Upper lobe of left lung (tissue), 4 donors: ENCODE measurements around the gene OR4C3.

ENCODE experiments used
- POLR2A ChIP-seq, 4 donors: fragments of 450-650 bp; IDR thresholded peaks; one replicate each; pipeline ENCODE4 v1.5.1; 2016 to 2017; ENCODE audit warnings: antibody characterized with exemption in 4 of 4, mild to moderate bottlenecking in 2 of 4
- POLR2AphosphoS5 ChIP-seq, 2 donors: sonication (generic); formaldehyde crosslinking; IDR thresholded peaks; one replicate each; pipeline ENCODE4 v1.5.1; 2017; ENCODE audit warnings: antibody characterized with exemption in 2 of 2

DNA sequence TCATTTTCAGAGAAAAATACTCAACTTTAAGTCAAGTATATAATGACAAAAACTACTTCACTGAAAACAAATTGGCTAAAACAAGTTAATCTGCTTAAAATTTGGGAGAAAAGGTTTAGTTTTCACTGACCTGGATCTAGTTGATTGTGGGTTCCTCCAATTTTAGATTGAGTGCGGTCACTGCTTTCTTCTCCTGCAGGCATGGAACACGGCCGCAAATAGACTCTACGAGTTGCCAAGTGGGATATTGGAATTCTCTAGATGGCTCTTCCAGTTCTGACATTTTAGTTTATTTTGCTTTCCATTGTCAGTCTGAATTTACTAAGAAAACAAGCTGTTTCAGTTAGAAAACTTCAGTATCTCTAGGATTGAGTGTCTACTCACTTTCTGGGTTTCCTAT lies 29.3 kb downstream of the OR4C3 start:
- TF ChIP-seq POLR2AphosphoS5 (IDR thresholded peaks at IDR 0.05) = no peak
- no peak for TF ChIP-seq POLR2A (IDR thresholded peaks at IDR 0.05)
